ENCODE data around the gene CD70.
"Not testable (repeated sequence)": the region's sequence is repeated elsewhere in the genome, so short reads cannot be mapped to it uniquely, and the experiment has no call there.

CD70 gene

GRCh38 chr19:6617374-6617773 is 26.4 kb upstream of the CD70 start:
- TF ChIP-seq CTCF (IDR thresholded peaks at IDR 0.05) (no peak), ZFX (IDR thresholded peaks at IDR 0.05; ENCODE audit: borderline replicate concordance) (no peak)
- H3K27ac ChIP-seq: no peak overlapping the region

- no peak overlapping the region for H3K27ac ChIP-seq
- TF ChIP-seq ZFX (IDR thresholded peaks at IDR 0.05; ENCODE audit: borderline replicate concordance) (no peak), CTCF (IDR thresholded peaks at IDR 0.05) (no peak)
Measured at GRCh38 chr19:6616011-6616410, 25.1 kb upstream of the CD70 start.

GRCh38 chr19:6613711-6614110 is 22.8 kb upstream of the CD70 start:
- no peak overlapping the region for H3K27ac ChIP-seq
- TF ChIP-seq ZFX (IDR thresholded peaks at IDR 0.05; ENCODE audit: borderline replicate concordance) (no peak), CTCF (IDR thresholded peaks at IDR 0.05) (no peak)

- TF ChIP-seq CTCF (IDR thresholded peaks at IDR 0.05): no peak
- TF ChIP-seq ZFX (IDR thresholded peaks at IDR 0.05; ENCODE audit: borderline replicate concordance): no peak
- H3K27ac ChIP-seq: no peak overlapping the region
Measured at GRCh38 chr19:6610934-6611852, 20.2 kb upstream of the CD70 start.

GRCh38 chr19:6608940-6609339 is 18.0 kb upstream of the CD70 start:
- H3K27ac ChIP-seq: no peak overlapping the region
- TF ChIP-seq CTCF (IDR thresholded peaks at IDR 0.05): no peak
- TF ChIP-seq ZFX (IDR thresholded peaks at IDR 0.05; ENCODE audit: borderline replicate concordance): no peak

GRCh38 chr19:6608146-6608545 is 17.2 kb upstream of the CD70 start:
- H3K27ac ChIP-seq: not testable (repeated sequence)

GRCh38 chr19:6606276-6607070 is 15.5 kb upstream of the CD70 start:
- H3K27ac ChIP-seq: not testable (repeated sequence)

- H3K27ac ChIP-seq: no peak overlapping the region
Measured at GRCh38 chr19:6604906-6605305, 14.0 kb upstream of the CD70 start.

More at GRCh38 chr19:6604906-6605305, 14.0 kb upstream of the CD70 start:
- TF ChIP-seq ZFX (IDR thresholded peaks at IDR 0.05; ENCODE audit: borderline replicate concordance): no peak
- no peak for TF ChIP-seq CTCF (IDR thresholded peaks at IDR 0.05)

Data from 22Rv1 (cell line).